DMS153 treated with DMSO at 0.1 percent for 48 hours (cell line): ENCODE measurements around the gene CABLES1.

Source experiments
- DNase-seq: peaks from one replicate; lab custom pipeline; 2025; ENCODE audit not compliant: unreplicated experiment; lab: John Stamatoyannopoulos, UW

The CABLES1 gene

DNA sequence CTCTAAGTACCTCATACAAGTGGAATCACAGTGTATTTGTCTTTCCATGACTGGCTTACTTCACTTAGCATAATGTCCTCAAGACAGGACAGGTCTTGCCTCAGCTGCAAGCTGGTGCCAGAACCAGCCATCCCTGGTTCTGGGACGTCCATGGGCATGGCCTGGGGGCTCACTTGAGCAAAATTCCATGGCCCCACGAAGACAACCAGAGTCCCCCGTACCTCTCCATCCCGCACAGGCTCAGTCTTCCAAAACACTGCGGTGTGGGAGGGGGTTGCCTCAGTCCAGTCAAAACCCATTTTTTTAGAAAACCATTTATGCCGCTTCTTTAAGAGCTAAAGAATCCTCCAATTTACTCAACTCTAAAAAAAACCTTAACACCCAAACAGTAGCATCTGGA, 21.7 kb upstream of the CABLES1 start:
- DNase-seq: no peak

GRCh38 chr18:23114171-23114881, 21.0 kb upstream of the CABLES1 start:
- no peak for DNase-seq

DNA sequence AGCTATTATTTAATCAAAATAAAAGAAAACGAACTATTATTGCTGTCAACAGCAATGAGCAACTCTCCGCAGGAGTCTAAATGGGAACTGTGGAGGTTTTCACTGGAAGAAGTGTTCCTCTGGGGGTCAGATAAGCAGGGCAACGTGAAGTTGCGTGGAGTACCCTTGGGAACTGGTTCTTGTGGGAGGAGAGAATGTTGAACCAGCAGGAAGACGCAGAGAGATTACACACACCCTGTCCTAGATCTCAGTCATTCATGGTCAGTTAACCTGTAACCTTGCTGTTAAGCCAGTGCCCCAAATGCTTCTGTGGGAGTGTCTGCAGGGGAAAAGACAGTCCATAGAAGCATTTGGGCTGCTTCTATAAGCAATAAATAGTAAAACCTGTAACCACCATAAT, 20.4 kb upstream of the CABLES1 start:
- no peak for DNase-seq

DNA sequence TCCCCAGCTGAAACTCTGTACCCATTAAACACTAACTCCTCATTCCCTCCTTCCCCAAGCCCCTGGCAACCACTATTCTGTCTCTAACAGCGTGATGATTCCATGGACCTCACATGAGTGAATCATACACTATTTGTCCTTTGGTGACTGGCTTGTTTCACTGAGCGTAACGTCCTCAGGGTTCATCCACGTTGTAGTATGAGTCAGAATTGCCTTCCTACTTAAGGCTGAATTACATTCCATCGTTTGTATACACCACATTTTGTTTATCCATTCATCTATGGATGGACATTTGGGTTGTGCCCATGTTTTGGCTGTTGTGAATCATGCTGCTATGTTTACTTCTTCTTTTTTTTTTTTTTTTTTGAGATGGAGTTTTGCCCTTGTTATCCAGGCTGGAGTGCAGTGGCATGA, 19.6 kb upstream of the CABLES1 start:
- no peak for DNase-seq

DNA sequence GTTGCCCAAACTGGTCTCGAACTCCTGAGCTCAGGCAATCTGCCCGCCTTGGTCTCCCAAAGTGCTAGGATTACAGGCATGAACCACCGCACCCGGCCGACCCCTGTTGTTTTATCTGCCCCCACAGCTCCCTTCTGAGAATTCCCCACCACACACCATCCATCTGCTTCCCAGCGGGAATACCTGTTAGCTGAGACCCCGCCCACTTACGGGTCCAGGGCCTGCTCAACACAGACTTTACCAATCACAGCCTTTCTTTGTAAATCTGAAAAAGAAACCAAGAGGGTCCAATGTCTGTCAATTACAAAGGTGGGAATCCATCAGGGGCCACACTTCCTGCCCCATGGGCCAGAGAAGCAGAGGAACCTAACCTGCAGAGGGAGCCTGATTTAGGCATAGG, 14.2 kb upstream of the CABLES1 start:
- DNase-seq: no peak

DNA sequence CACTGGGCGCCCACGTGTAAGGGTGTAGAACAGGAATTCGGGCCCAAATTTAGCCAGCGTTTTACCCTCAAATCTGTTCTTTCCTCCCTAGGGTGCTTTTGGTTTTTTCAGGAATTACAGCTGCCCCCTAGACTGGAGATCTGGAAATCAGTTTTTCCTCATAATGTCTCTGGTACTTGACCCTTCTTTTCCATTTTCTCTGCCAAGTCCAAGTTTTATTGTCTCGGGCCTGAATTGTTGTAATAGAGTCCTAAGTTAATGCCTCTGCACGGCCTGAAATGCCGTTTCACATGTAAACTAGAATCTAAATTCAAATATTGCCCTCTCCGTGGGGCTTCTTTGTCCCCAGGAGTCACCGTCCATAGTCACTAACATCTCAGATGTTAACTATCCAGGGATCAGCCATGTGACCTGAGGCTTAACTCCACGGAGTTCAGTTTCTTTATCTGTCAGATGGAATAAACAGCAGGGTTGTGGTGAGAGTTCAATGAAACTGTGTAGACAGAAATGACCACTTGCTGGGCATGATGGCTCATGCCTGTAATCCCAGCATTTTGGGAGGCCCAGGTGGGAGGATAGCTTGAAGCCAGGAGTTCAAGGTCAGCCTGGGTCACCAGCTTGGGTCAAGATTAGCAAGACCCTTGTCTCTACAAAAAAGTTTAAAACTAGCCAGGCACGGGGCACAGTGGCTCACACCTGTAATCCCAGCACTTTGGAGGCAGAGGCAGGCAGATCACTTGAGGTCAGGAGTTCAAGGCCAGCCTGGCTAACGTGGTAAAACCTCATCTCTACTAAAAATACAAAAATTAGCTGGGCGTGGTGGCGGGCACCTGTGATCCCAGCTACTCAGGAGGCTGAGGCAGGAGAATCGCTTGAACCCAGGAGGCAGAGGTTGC, 12.7 kb upstream of the CABLES1 start:
- DNase-seq: no peak

DNA sequence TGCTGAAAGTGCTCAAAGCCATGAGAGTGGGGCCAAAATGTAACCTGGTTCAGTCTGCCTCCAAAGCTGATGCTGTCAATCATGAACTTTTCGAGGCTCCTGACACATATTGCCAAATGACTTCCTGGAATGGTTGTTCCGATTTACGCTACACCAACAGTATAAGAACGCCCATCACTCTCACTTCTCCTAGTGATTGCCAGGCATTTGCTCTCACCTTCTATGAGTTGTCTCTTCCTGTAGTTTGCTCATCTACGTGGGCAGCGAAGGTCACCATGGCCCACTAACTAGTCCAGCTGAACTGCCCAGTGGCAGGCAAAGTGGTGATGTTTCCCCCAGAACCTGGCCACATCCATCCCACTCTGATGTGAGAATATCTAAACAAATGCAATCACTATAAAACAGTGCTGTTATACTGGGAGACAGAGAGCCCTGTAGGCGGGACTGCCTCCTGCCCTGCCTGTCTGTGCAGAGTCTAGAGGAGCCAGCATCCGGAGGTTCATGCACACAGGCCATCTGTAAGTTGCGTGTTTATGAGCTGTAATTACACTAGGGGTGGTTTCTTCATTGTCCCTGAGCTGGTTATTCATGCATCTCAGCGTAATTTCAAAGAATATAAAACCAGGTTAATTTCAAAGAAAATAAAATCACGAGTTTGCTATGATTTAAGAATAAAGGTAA, 8.8 kb upstream of the CABLES1 start:
- DNase-seq: no peak

DNA sequence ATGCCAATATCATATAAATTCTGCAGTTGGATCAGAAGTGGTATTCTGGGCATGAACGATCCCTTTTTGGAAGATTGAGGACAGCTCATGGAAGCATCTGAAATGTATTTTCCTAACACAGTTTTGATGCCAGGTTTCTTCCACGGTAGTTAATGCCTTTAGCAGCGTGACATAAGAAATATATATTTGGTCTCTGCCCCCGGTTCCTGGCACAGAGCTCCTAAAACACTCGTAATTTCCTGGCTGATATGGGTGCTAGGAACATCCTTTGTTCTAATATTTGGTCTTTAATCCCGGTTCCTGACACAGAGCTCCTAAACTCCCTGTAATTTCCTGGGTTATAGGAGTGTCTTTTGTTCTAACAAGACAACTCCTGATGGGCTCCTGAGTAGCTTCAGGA, 8.2 kb upstream of the CABLES1 start:
- DNase-seq: no peak

DNA sequence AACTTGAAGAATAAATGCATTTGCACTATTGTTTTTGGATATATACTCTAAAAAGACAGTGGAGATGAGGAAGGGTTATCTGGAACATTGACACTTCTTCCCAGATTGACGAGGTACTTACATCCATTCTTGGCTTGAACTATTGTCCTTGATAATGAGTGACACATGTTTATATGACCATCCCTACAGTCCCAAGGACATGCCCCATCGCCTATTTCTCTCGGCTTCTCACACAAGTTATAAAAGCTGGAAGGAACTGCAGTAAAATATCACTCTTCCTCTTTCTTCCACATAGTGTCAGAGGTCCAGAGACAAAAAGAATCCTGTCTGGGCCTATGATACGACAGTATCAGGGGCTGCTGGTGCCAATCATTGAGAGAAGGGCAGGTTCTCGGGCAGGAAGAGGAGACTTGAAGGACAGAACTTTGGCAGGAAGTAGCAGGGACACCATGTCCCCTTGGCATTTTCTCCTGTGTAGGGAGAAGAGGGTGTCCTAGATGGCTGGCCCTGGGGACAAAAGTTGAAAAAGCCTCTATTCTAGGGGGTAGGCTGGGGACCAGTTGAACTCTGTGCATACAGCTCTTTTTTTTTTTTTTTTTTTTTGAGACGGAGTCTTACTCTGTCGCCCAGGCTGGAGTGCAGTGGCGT, 5.8 kb upstream of the CABLES1 start:
- DNase-seq: no peak

- peak; percentile 51 for DNase-seq
Observed at GRCh38 chr18:23131693-23132319, 3.5 kb upstream of the CABLES1 start.

DNA sequence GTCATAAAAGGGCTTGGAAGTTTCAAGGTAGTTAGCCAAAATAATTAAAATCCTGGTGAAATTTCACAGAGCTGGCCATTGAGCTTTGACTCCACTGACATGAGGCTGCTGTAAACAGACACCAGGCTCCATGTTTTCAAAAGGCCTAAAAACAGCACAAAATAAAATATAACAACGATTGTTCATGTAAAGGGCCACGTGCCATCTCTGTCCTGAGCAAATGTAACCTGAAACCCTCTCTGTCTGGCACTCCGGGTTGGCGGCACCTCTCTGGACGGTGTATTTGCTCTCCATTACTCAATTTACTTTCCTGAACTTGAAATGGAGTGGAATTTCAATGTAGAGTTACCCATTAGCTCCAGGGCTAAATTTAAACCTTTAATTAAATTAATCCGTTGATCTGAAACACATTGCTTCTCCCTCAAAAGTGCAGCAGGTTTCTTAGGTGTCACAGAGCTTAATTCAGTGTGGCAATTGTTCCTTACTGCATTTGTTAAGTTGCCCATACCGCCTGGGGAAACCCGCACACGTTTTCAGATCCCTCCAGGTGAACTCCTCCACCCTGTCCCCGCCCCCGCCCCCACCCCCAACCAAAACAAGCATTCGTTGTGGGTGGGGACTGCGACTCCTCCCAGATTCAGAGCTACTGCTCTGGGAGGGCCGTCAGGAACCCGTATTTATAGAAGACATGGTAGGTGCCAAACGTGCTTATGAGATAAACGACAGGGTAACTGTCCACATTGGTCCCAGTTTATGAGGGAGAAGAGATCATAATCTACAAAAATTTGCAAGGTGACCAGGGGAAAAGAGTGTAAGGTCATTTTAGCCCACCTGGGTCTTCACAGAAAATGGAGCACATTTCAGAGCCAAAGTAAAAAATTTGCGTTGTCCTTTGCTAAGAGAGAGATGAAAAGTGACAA, 1.2 kb upstream of the CABLES1 start:
- DNase-seq: peak; percentile 95

- DNase-seq: peak; percentile 16
Observed at GRCh38 chr18:23135550-23136325, 453 bp downstream of the CABLES1 start.

DNA sequence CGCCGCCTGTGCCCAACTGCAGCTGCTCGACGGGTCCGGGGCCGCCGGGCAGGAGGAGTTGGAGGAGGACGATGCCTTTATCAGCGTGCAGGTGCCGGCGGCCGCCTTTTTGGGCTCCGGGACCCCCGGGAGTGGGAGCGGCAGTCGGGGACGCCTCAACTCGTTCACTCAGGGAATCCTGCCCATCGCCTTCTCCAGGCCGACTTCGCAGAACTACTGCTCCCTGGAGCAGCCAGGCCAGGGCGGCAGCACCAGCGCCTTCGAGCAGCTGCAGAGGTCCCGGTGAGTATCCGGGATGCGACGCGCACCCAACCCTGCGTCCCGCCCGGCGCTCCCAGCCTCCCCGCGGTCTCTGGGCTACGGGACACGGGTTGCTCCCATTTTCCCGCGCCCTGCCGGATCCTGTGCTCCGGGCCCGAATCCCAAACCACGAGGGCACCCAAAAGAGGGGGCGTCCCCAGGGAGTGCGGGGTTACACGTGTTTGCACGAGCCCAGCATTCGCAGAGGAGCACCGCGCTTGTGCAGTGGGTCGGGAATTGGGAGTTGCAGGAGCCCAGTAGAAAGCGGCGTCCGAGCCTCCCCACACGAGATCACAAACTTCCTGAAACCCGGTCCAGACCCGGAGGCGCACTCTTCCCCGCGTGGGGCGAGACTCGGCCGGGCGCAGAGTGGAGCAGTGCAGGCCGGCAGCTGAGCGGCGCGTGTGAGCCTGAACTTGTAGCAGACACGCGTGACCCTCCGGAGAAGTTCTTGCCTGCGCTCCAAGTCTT, 1.2 kb downstream of the CABLES1 start:
- DNase-seq: no peak

- no peak for DNase-seq
Observed at GRCh38 chr18:23137097-23137635, 1.9 kb downstream of the CABLES1 start.

GRCh38 chr18:23137788-23138216, 2.5 kb downstream of the CABLES1 start:
- DNase-seq: peak; percentile 56

- peak; percentile 7 for DNase-seq
Observed at GRCh38 chr18:23138471-23138870, 3.2 kb downstream of the CABLES1 start.

DNA sequence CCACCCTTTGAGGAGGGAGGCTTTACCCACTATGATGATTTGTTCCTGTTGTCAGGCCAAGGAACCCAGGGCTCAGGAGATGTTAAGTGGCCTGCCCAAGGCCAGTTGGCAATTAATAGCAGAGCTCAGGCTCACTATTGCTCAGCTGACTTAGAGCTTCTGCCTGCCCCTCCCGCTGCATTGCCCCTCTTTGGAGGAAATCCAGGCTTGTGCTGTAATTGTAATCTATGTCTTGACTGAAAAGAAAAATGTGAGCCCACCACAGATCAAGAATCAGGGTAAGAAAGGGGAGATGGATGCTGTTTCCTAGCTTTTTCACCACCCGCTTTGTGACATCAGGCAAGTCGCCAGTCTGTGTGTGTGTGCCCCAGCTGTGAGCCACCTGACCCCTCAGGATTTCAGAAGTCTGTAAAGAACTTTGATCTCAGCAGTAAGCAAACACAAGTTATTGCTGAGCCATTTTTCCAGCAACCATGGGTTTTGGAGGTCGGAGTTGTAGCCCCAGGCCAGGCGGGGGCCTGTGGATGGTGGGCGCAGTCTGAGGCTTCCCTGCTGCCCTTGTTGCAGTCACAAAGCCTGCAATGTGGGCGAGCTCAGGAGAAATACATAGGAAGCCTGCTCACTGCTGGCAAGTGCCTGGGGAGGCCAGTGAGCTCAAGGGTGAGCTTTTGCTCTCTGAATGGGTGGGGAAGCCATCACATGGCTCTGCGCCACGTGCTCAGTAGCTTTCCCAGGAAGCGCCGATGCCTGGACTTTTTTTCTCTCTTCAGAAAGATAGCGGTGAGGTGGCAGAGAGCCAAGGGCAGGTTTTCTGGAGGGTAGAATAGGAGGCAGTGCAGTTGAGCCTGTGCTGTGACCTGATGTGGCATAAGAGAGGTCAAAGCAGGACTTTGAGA, 6.1 kb downstream of the CABLES1 start:
- peak; percentile 20 for DNase-seq
